ENCODE data around the gene CTIF. TPM values are rescaled to one million over a fixed set of nuclear protein-coding genes. Genes with fewer than 3 reads are reported as not detected.

CTIF gene
- total RNA-seq, 1 donor from 2014 or later = 67.9 TPM

DNA sequence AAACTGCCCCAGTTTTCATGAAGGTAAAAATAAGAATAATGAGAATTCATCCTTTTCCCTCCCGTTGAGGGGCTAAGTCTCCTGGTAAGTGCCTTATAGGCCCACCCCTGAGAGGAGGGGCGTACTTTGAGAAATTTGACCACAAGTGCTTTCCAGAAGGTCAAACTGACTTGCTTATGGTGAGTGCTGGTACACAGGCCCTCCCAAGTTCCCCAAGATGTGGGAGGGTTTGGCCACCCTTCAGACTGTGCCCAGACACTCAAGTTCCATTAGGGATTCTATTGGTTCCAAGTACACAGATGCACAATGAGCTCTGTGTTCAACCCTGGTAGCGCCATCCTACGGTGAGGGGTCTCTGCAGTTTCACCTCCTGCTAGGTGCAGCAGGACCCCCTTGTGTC lies 205.1 kb downstream of the CTIF start:
- TF ChIP-seq CTCF (IDR thresholded peaks at IDR 0.05; ENCODE audit: unreplicated experiment) = no peak
- no peaks in the 10 kb centered on the region for H3K36me3 Mint-ChIP-seq
- H3K4me1 Mint-ChIP-seq = peaks cover 22% of the 10 kb centered on the region
- H3K27me3 Mint-ChIP-seq (ENCODE audit: low read depth) = peaks cover 2% of the 10 kb centered on the region
- no peak overlapping the region for H3K4me3 Mint-ChIP-seq
- no peak overlapping the region for H3K27ac Mint-ChIP-seq
- H3K9me3 Mint-ChIP-seq = no peaks in the 10 kb centered on the region
- no peak for DNase-seq (ENCODE audit: low spot score in 2 of 2, unreplicated experiment in 2 of 2)

DNA sequence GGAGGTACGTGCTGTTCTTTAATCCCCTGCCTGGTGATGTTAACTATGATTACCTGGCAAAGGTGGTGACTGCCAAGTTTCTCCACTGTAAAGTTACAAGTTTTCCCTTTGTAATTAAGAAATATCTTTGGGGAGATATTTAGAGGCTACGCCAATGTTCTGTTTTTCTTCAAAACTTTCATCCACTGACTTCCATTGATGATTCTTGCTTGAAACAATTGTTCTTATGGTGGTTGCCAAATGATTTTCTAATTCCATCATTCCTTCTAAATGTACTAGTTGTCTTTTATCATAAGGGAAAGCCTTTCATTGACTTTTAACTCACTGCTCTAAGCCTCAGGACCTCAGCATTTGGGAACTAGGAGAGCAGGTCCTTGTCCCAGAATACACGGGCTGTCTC lies 206.5 kb downstream of the CTIF start:
- H3K4me3 Mint-ChIP-seq = no peak overlapping the region
- H3K9me3 Mint-ChIP-seq = no peaks in the 10 kb centered on the region
- peaks cover 20% of the 10 kb centered on the region for H3K4me1 Mint-ChIP-seq
- no peak for DNase-seq (ENCODE audit: low spot score in 2 of 2, unreplicated experiment in 2 of 2)
- no peak overlapping the region for H3K27ac Mint-ChIP-seq
- H3K36me3 Mint-ChIP-seq = no peaks in the 10 kb centered on the region
- TF ChIP-seq CTCF (IDR thresholded peaks at IDR 0.05; ENCODE audit: unreplicated experiment) = no peak
- no peaks in the 10 kb centered on the region for H3K27me3 Mint-ChIP-seq (ENCODE audit: low read depth)

- DNase-seq (ENCODE audit: low spot score in 2 of 2, unreplicated experiment in 2 of 2) = no peak
Observed at GRCh38 chr18:48749768-48750167, 210.9 kb downstream of the CTIF start.

DNA sequence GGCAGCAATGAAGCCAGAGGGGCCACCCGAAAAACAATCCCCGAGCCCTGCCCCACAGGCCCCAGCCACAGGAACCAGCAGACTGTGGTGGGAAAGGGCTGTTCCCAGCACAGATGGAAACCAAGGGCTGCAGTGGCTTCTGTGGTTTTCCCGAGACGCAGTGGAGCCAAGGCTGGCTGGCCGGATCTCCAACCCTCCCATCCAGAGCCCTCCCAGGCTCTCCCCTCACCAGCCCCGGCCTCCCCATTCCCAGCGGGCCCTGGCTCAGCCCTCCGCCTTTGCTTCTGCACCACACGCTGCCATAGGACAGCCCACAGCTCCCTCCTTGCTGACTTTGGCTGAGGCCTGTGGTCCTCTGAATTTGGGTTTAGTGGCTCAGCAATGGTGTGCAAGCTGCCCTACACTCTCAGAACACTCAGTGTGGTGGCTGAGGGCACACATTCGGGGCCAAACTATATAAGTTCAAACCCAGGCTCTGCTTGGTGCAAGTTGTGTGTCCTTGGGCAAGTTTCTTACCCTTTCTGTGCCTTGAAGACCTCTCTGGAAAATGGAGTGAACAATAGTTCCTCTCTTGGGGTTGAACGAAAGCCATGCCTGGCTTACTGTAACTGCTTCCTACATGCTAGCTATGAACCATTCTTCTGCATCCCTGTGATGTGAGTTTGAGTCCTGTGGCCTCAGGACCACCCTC lies 211.8 kb downstream of the CTIF start:
- Mint-ChIP-seq H3K4me3 (no peak overlapping the region), H3K27ac (no peak overlapping the region), H3K9me3 (no peaks in the 10 kb centered on the region)

More at GRCh38 chr18:48749768-48750167, 210.9 kb downstream of the CTIF start:
- Mint-ChIP-seq H3K9me3 (no peaks in the 10 kb centered on the region), H3K4me3 (no peak overlapping the region), H3K4me1 (peaks cover 20% of the 10 kb centered on the region), H3K27ac (no peak overlapping the region), H3K36me3 (no peaks in the 10 kb centered on the region), H3K27me3 (ENCODE audit: low read depth) (no peaks in the 10 kb centered on the region)
- TF ChIP-seq CTCF (IDR thresholded peaks at IDR 0.05; ENCODE audit: unreplicated experiment) = no peak

GRCh38 chr18:48751727-48752468 lies 213.1 kb downstream of the CTIF start:
- no peaks in the 10 kb centered on the region for H3K27me3 Mint-ChIP-seq (ENCODE audit: low read depth)
- no peak overlapping the region for H3K4me3 Mint-ChIP-seq
- H3K9me3 Mint-ChIP-seq = peaks cover 2% of the 10 kb centered on the region
- TF ChIP-seq CTCF (IDR thresholded peaks at IDR 0.05; ENCODE audit: unreplicated experiment) = no peak
- H3K36me3 Mint-ChIP-seq = peaks cover 3% of the 10 kb centered on the region
- no peak overlapping the region for H3K27ac Mint-ChIP-seq
- H3K4me1 Mint-ChIP-seq = peaks cover 24% of the 10 kb centered on the region
- no peak for DNase-seq (ENCODE audit: low spot score in 2 of 2, unreplicated experiment in 2 of 2)

More for the DNA sequence above, 211.8 kb downstream of the CTIF start:
- no peak for TF ChIP-seq CTCF (IDR thresholded peaks at IDR 0.05; ENCODE audit: unreplicated experiment)
- Mint-ChIP-seq H3K36me3 (no peaks in the 10 kb centered on the region), H3K4me1 (peaks cover 24% of the 10 kb centered on the region), H3K27me3 (ENCODE audit: low read depth) (no peaks in the 10 kb centered on the region)
- DNase-seq (ENCODE audit: low spot score in 2 of 2, unreplicated experiment in 2 of 2) = no peak

Measured in mesothelial cell of epicardium (in vitro differentiated cells).